ENCODE measurements around the gene ZNF324. TPM values are rescaled to one million over a fixed set of nuclear protein-coding genes. Genes with fewer than 3 reads are reported as not detected.
"Not testable (repeated sequence)": the region's sequence is repeated elsewhere in the genome, so short reads cannot be mapped to it uniquely, and the experiment has no call there.

The ZNF324 gene
- total RNA-seq (2014; rRNA removed; shearing (Covaris generic)), result 10.8 and 11.6 TPM in 2 replicates

DNA sequence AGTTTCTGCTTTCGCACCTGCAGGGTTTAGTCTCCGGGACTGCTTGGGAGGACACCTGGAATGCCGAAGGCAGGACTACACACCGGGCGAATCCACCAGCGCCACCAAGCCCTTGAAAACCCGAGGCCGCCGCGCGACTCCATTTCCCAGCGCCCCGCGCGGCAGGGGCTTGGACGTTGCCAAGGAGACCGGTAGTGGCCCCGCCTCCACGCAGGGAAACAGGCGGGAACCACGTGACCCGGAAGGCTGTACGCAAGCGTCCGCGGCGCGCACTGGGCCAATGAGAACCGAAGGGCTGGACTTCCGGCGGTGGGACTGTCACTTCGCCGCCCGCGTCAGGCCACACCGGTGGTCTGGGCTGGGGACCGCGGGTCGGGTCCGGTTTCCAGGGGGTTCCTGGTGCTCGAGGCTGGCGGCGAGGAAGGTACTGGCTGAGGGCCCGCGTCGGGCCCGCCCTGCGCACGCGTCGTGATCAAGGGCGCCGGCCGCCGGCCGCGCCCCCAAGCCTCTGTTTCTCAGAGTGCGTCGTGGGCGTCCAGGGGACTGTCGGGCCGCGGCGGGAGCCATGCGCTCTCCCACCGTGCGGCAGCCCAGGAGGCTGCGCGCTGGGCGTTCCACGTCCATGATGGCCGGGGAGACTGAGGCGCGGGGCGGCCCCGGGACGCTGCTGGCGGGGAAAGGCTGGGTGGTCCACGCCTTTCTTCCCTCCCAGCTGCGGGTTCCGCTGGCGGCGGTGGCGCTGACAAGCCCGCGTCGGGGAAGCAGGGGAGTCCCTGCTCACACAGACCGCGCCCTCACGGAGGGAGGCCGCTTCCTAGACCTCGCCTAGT, at the start of gene ZNF324:
TSS of gene ZNF324 (plus strand) at position 321 of the 830 bp plus-strand sequence. CDS start 2,106 bp downstream, outside the sequence.
- DNase-seq (ENCODE audit: low spot score), result peak; percentile 98
- in situ Hi-C loops (cut with HindIII; ENCODE audit: low sequenced_read_pairs), result no loop called here

DNA sequence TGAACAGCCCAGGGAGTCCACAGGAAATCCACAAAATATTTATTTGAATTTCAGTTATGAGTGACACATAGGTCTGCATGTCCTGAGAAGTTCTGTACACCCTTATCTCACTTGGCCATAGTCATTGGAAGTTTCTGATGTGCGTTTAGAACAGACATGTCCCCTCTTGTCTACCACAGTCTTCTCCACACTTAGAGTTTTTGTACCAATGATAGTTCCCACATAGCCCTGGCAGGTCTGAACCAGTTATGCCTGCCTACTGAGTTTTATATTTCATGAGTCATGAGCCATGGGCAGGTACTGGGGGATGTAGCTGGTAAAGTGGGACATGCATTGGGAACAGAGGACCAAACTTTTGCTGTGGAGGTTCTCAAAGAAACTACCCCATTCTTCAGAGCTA, 38.3 kb upstream of the ZNF324 start:
- no peak for DNase-seq (ENCODE audit: low spot score)
- in situ Hi-C loops (cut with HindIII; ENCODE audit: low sequenced_read_pairs), result no loop called here

DNA sequence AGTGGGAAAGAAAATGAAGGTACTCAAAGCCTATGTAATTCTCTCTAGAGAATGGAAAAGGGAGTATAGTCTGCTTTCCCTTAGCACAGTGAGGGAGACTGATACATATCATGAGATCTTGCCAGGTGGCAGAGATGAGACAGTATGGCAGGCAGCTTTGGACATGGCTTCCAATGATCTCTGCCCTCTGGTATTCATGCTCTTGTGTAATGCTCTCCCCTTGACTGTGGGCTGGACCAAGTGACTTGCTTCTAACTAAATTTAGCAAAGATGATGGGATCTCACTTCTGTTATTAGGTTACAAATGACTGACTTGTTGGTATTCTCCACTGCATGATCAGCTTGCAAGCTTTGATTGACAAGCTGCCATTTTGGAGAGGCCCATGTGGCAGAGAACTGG, 37.1 kb upstream of the ZNF324 start:
- no peak for DNase-seq (ENCODE audit: low spot score)
- in situ Hi-C loops (cut with HindIII; ENCODE audit: low sequenced_read_pairs), result no loop called here

GRCh38 chr19:58434217-58434616, 32.7 kb upstream of the ZNF324 start:
- in situ Hi-C loops (cut with HindIII; ENCODE audit: low sequenced_read_pairs), result no loop called here
- no peak for DNase-seq (ENCODE audit: low spot score)

GRCh38 chr19:58439576-58440554, 27.0 kb upstream of the ZNF324 start, which contains the start of gene ZNF132:
Gene ZNF132 (minus strand): TSS chr19:58440153. CDS start chr19:58439821, 332 bp downstream.
- DNase-seq (ENCODE audit: low spot score), result peak; percentile 100
- in situ Hi-C loops (cut with HindIII; ENCODE audit: low sequenced_read_pairs), result no loop called here

GRCh38 chr19:58440556-58440955, 26.3 kb upstream of the ZNF324 start:
- no peak for DNase-seq (ENCODE audit: low spot score)
- in situ Hi-C loops (cut with HindIII; ENCODE audit: low sequenced_read_pairs), result no loop called here

- DNase-seq (ENCODE audit: low spot score); in situ Hi-C loops (cut with HindIII; ENCODE audit: low sequenced_read_pairs): not testable (repeated sequence)
Observed at GRCh38 chr19:58442986-58443385, 23.9 kb upstream of the ZNF324 start.

- DNase-seq (ENCODE audit: low spot score); in situ Hi-C loops (cut with HindIII; ENCODE audit: low sequenced_read_pairs): not testable (repeated sequence)
Observed at GRCh38 chr19:58448860-58449259, 18.0 kb upstream of the ZNF324 start.

DNA sequence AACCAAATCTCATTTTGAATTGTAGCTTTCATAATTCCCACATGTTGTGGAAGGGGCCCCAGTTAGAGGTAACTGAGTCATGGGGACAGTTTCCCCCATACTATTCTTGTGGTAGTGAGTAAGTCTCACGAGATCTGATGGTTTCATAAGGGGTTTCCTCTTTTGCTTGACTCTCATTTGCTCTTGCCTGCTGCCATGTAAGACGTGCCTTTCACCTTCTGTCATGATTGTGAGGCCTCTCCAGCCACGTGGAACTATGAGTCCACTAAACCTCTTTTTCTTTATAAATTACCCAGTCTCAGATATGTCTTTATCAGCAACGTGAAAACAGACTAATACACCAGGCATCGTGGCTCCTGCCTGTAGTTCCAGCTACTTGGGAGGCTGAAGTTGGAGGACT, 16.9 kb upstream of the ZNF324 start:
- in situ Hi-C loops (cut with HindIII; ENCODE audit: low sequenced_read_pairs); DNase-seq (ENCODE audit: low spot score): not testable (repeated sequence)

GRCh38 chr19:58450856-58451357, 16.0 kb upstream of the ZNF324 start:
- DNase-seq (ENCODE audit: low spot score), result no peak
- in situ Hi-C loops (cut with HindIII; ENCODE audit: low sequenced_read_pairs), result no loop called here

DNA sequence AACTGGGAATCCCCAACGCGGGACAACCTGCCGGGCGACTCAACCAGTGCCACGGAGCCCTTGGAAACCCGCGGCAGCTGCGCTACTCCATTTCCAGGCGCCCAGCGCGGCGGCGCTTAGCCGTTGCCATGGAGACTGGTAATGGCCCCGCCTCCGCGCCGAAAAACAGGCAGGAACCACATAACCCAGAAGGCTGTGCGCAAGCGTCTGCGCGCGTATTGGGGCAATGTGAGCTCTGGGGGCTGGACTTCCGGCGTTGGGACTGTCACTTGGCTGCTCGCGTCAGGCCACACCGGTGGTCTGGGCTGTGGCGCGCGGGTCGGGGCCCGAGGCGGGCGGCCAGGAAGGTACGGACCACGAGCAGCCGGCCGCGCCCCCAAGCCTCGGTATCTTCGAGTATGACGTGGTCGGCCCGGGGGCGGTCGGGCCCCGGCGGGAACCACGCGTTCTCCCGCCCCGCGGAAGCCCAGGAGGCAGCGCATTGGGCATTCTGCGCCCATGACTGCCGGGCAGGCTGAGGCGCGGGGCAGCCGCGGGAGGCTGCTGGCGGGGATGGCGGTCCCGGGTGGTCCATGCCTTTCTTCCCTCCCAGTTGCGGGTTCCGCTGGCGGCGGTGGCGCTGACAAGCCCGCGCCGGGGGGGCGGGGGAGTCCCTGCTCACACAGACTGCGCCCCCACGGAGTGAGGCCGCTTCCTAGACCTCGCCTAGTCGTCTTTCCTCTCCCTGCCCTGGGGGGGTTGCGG, 15.3 kb upstream of the ZNF324 start, which contains the start of gene ZNF324B:
TSS of gene ZNF324B (plus strand) at position 265 of the 744 bp plus-strand sequence. CDS start 2,080 bp downstream, outside the sequence.
- in situ Hi-C loops (cut with HindIII; ENCODE audit: low sequenced_read_pairs), result no loop called here
- peak; percentile 98 for DNase-seq (ENCODE audit: low spot score)

- DNase-seq (ENCODE audit: low spot score), result no peak
- in situ Hi-C loops (cut with HindIII; ENCODE audit: low sequenced_read_pairs), result no loop called here
Observed at GRCh38 chr19:58453743-58454142, 13.1 kb upstream of the ZNF324 start.

DNA sequence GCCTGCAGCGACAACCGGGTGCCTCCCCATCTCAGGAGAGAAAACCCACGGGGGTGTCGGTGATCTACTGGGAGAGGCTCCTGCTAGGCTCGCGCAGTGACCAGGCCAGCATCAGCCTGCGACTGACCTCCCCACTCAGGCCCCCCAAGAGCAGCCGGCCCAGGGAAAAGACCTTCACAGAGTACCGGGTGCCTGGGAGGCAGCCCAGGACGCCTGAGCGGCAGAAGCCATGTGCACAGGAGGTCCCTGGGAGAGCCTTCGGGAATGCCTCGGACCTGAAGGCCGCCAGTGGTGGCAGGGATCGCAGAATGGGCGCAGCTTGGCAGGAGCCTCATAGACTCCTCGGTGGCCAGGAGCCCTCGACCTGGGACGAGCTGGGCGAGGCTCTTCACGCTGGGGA, 11.6 kb upstream of the ZNF324 start:
- in situ Hi-C loops (cut with HindIII; ENCODE audit: low sequenced_read_pairs), result no loop called here
- no peak for DNase-seq (ENCODE audit: low spot score)

DNA sequence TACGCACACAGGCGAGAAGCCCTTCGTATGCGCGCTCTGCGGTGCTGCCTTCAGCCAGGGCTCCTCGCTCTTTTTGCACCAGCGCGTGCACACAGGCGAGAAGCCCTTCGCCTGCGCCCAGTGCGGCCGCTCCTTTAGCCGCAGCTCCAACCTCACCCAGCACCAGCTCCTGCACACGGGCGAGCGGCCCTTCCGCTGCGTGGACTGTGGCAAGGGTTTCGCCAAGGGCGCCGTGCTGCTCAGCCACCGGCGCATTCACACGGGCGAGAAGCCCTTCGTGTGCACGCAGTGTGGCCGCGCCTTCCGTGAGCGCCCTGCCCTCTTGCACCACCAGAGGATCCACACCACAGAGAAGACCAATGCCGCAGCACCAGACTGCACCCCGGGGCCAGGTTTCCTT, 10.8 kb upstream of the ZNF324 start:
- in situ Hi-C loops (cut with HindIII; ENCODE audit: low sequenced_read_pairs), result no loop called here
- DNase-seq (ENCODE audit: low spot score), result no peak

- in situ Hi-C loops (cut with HindIII; ENCODE audit: low sequenced_read_pairs), result no loop called here
- no peak for DNase-seq (ENCODE audit: low spot score)
Observed at GRCh38 chr19:58460039-58460438, 6.8 kb upstream of the ZNF324 start.

DNA sequence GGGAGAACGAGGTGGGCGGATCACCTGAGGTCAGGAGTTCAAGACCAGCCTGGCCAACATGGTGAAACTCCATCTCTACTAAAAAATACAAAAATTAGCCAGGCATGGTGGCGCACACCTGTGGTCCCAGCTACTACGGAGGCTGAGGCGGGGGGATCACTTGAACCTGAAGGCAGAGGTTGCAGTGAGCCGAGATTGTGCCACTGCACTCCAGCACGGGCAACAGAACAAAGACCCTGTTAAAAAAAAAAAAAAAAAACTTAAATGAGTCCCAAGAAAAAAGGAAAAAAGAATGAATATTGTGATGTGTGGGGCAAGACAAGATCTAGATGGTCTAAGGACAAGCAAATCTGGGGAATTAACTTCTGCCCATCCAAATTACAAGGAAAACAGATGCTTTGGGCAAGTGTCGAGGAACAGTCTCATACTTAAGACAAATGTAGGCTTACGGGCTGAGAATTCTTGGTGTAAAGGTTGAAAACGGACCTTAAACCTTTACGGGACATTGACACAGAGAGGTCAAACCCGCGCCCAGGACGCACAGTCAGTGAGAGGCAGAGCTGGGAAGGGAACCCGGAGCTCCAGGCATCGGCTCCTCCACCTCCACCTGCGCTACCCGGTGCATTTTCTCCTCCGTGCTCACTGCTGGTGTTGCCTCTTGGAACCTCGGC, 656 bp upstream of the ZNF324 start:
- in situ Hi-C loops (cut with HindIII; ENCODE audit: low sequenced_read_pairs), result no loop called here
- no peak for DNase-seq (ENCODE audit: low spot score)

- in situ Hi-C loops (cut with HindIII; ENCODE audit: low sequenced_read_pairs), result no loop called here
- no peak for DNase-seq (ENCODE audit: low spot score)
Observed at GRCh38 chr19:58468216-58468839, 1.4 kb downstream of the ZNF324 start.
